SK-N-SH (cell line): Measurements from ENCODE around the gene EFCAB8.

Source experiments
- EP300 ChIP-seq, 2 experiments: IDR thresholded peaks; 2 replicates each; pipeline versions ENCODE4 v1.4.0 to v1.6.1; 2012; ENCODE audit warnings: borderline replicate concordance in 1 of 2, low read depth in 1 of 2, low read length in 1 of 2
- FOXM1 ChIP-seq: IDR thresholded peaks from 2 replicates; pipeline ENCODE4 v1.4.0; 2012; ENCODE audit warnings: low read depth, mild to moderate bottlenecking
- NRF1 ChIP-seq: IDR thresholded peaks from 2 replicates; pipeline ENCODE4 v1.6.1; 2012; ENCODE audit warnings: low read depth, mild to moderate bottlenecking, low read length
- POLR2AphosphoS5 ChIP-seq: IDR thresholded peaks from 2 replicates; pipeline ENCODE4 v1.6.1; 2012; ENCODE audit warnings: low read depth, low read length
- TAF1 ChIP-seq: IDR thresholded peaks from 2 replicates; pipeline ENCODE4 v1.6.1; 2012; ENCODE audit warnings: low read depth, mild to moderate bottlenecking, low read length, moderate library complexity, borderline replicate concordance
- TEAD4 ChIP-seq: IDR thresholded peaks from 2 replicates; pipeline ENCODE4 v1.4.0; 2012; ENCODE audit warnings: mild to moderate bottlenecking, borderline replicate concordance; ENCODE audit not compliant: insufficient read depth
- TF ChIP-seq, protein P1 (sequence below): fragments of 200-600 bp; sonication (generic); IDR thresholded peaks from 2 replicates; pipeline ENCODE4 v1.6.1; 2017; ENCODE audit warnings: antibody characterized with exemption, mild to moderate bottlenecking, moderate library complexity
- TF ChIP-seq, protein P2 (sequence below): IDR thresholded peaks from 2 replicates; pipeline ENCODE4 v1.4.0; 2012; ENCODE audit warnings: low read depth

GRCh38 chr20:32941155-32941885 is 82.6 kb downstream of the EFCAB8 start:
- TF ChIP-seq, protein P1, sequence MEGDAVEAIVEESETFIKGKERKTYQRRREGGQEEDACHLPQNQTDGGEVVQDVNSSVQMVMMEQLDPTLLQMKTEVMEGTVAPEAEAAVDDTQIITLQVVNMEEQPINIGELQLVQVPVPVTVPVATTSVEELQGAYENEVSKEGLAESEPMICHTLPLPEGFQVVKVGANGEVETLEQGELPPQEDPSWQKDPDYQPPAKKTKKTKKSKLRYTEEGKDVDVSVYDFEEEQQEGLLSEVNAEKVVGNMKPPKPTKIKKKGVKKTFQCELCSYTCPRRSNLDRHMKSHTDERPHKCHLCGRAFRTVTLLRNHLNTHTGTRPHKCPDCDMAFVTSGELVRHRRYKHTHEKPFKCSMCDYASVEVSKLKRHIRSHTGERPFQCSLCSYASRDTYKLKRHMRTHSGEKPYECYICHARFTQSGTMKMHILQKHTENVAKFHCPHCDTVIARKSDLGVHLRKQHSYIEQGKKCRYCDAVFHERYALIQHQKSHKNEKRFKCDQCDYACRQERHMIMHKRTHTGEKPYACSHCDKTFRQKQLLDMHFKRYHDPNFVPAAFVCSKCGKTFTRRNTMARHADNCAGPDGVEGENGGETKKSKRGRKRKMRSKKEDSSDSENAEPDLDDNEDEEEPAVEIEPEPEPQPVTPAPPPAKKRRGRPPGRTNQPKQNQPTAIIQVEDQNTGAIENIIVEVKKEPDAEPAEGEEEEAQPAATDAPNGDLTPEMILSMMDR: no peak
- TF ChIP-seq POLR2AphosphoS5 (no peak), TAF1 (no peak), FOXM1 (no peak), EP300 (IDR thresholded peaks at IDR 0.05; ENCODE audit: borderline replicate concordance in 1 of 2, low read depth in 1 of 2, low read length in 1 of 2) (no peak), TEAD4 (no peak), NRF1 (no peak)
- TF ChIP-seq, protein P2, sequence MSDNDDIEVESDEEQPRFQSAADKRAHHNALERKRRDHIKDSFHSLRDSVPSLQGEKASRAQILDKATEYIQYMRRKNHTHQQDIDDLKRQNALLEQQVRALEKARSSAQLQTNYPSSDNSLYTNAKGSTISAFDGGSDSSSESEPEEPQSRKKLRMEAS: no peak
